ENCODE results near the gene INPP1.
"Not testable (repeated sequence)": the region's sequence is repeated elsewhere in the genome, so short reads cannot be mapped to it uniquely, and the experiment has no call there.

INPP1 gene

DNA sequence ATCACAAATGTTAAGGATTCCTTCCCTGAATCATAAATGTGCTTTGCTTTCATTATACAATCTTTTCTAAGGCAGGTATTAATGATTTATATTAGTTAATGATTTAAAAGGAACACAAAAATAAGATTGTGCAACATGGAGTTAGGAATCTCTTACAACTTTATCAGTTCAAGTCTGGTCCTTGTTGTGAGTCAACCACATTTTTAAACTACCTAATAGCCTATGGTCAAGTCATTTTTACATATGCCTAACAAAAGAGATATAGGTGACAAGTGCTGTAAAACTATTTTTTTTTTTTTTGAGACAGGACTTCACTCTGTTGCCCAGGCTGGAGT, 8.2 kb upstream of the INPP1 start:
- no peak overlapping the region for H3K4me2 ChIP-seq (ENCODE audit: low read length)
- H3K4me1 ChIP-seq (ENCODE audit: insufficient read depth, low read length, severe bottlenecking): no peaks in the 10 kb centered on the region

DNA sequence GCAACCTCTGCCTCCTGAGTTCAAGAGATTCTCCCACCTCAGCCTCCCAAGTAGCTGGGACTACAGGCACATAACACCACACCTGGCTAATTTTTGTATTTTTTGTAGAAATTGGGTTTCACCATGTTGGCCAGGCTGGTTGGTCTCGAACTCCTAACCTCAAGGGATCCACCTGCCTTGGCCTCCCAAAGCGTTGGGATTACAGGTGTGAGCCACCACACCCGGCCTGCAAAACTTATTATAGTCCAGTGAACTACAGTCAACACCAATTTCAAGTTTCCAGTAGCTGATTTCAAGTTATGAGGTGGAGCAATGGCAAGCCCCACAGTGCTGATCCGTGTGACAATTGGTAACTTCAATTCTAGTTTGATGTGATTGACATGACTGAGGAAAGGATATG, 7.8 kb upstream of the INPP1 start:
- H3K9ac ChIP-seq (ENCODE audit: low read length); H3K4me3 ChIP-seq (ENCODE audit: low read depth, low read length, poor library complexity, severe bottlenecking); H3K27me3 ChIP-seq (ENCODE audit: insufficient read depth, low read length); H2AFZ ChIP-seq (ENCODE audit: low read length); H3F3A ChIP-seq (ENCODE audit: insufficient read depth, low read length); H3K9me2 ChIP-seq (ENCODE audit: low read depth, low read length); H3K9me3 ChIP-seq (ENCODE audit: low read length); H4K20me1 ChIP-seq (ENCODE audit: insufficient read depth, low read length); H3K27ac ChIP-seq (ENCODE audit: low read depth, low read length, poor library complexity, severe bottlenecking); H3K4me2 ChIP-seq (ENCODE audit: low read length); H3K36me3 ChIP-seq (ENCODE audit: insufficient read depth, low read length); H3K4me1 ChIP-seq (ENCODE audit: insufficient read depth, low read length, severe bottlenecking); H3K79me2 ChIP-seq (ENCODE audit: insufficient read depth, low read length): not testable (repeated sequence)

More for the DNA sequence above, 8.2 kb upstream of the INPP1 start:
- TF ChIP-seq, protein P1, sequence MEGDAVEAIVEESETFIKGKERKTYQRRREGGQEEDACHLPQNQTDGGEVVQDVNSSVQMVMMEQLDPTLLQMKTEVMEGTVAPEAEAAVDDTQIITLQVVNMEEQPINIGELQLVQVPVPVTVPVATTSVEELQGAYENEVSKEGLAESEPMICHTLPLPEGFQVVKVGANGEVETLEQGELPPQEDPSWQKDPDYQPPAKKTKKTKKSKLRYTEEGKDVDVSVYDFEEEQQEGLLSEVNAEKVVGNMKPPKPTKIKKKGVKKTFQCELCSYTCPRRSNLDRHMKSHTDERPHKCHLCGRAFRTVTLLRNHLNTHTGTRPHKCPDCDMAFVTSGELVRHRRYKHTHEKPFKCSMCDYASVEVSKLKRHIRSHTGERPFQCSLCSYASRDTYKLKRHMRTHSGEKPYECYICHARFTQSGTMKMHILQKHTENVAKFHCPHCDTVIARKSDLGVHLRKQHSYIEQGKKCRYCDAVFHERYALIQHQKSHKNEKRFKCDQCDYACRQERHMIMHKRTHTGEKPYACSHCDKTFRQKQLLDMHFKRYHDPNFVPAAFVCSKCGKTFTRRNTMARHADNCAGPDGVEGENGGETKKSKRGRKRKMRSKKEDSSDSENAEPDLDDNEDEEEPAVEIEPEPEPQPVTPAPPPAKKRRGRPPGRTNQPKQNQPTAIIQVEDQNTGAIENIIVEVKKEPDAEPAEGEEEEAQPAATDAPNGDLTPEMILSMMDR (IDR thresholded peaks at IDR 0.05; ENCODE audit: low read length): no peak
- TF ChIP-seq EZH2 (IDR thresholded peaks at IDR 0.05; ENCODE audit: borderline replicate concordance, low read length): no peak
- Histone ChIP-seq H3K9me3 (ENCODE audit: low read length) (no peaks in the 10 kb centered on the region), H3K4me3 (ENCODE audit: low read depth, low read length, poor library complexity, severe bottlenecking) (no peak overlapping the region), H3F3A (ENCODE audit: insufficient read depth, low read length) (no peaks in the 10 kb centered on the region), H3K9ac (ENCODE audit: low read length) (no peak overlapping the region), H2AFZ (ENCODE audit: low read length) (no peak overlapping the region), H3K36me3 (ENCODE audit: insufficient read depth, low read length) (no peaks in the 10 kb centered on the region), H3K27me3 (ENCODE audit: insufficient read depth, low read length) (no peaks in the 10 kb centered on the region), H3K9me2 (ENCODE audit: low read depth, low read length) (no peaks in the 10 kb centered on the region), H3K27ac (ENCODE audit: low read depth, low read length, poor library complexity, severe bottlenecking) (no peak overlapping the region), H3K79me2 (ENCODE audit: insufficient read depth, low read length) (no peaks in the 10 kb centered on the region), H4K20me1 (ENCODE audit: insufficient read depth, low read length) (no peaks in the 10 kb centered on the region)

DNA sequence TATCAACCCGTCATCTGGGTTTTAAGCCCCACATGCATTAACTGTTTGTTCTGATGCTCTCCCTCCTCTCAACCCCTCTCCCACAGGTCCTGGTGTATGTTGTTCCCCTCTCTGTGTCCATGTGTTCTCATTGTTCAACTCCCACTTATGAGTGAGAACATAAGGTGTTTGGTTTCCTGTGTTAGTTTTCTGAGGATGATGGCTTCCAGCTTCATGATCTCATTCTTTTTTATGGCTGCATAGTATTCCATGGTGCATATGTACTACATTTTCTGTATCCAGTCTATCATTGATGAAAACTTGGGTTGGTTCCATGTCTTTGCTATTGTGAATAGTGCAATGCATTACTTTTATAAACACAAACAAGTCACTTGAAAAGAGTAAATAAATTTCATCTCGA, 7.0 kb upstream of the INPP1 start:
- H3K4me2 ChIP-seq (ENCODE audit: low read length): no peak overlapping the region
- H3K4me3 ChIP-seq (ENCODE audit: low read depth, low read length, poor library complexity, severe bottlenecking): no peak overlapping the region
- H3K79me2 ChIP-seq (ENCODE audit: insufficient read depth, low read length): no peaks in the 10 kb centered on the region
- no peaks in the 10 kb centered on the region for H3K9me2 ChIP-seq (ENCODE audit: low read depth, low read length)
- TF ChIP-seq, protein P1 (IDR thresholded peaks at IDR 0.05; ENCODE audit: low read length): no peak
- H3K9me3 ChIP-seq (ENCODE audit: low read length): no peaks in the 10 kb centered on the region
- H4K20me1 ChIP-seq (ENCODE audit: insufficient read depth, low read length): no peaks in the 10 kb centered on the region
- no peaks in the 10 kb centered on the region for H3F3A ChIP-seq (ENCODE audit: insufficient read depth, low read length)
- H3K36me3 ChIP-seq (ENCODE audit: insufficient read depth, low read length): no peaks in the 10 kb centered on the region
- no peaks in the 10 kb centered on the region for H3K27me3 ChIP-seq (ENCODE audit: insufficient read depth, low read length)
- H3K9ac ChIP-seq (ENCODE audit: low read length): no peak overlapping the region
- no peaks in the 10 kb centered on the region for H3K4me1 ChIP-seq (ENCODE audit: insufficient read depth, low read length, severe bottlenecking)
- H2AFZ ChIP-seq (ENCODE audit: low read length): no peak overlapping the region
- no peak overlapping the region for H3K27ac ChIP-seq (ENCODE audit: low read depth, low read length, poor library complexity, severe bottlenecking)

- H4K20me1 ChIP-seq (ENCODE audit: insufficient read depth, low read length): no peaks in the 10 kb centered on the region
- no peaks in the 10 kb centered on the region for H3K36me3 ChIP-seq (ENCODE audit: insufficient read depth, low read length)
- no peaks in the 10 kb centered on the region for H3K79me2 ChIP-seq (ENCODE audit: insufficient read depth, low read length)
- no peak overlapping the region for H3K27ac ChIP-seq (ENCODE audit: low read depth, low read length, poor library complexity, severe bottlenecking)
- H3K4me1 ChIP-seq (ENCODE audit: insufficient read depth, low read length, severe bottlenecking): peaks cover 4% of the 10 kb centered on the region
- H3K27me3 ChIP-seq (ENCODE audit: insufficient read depth, low read length): no peaks in the 10 kb centered on the region
- no peaks in the 10 kb centered on the region for H3F3A ChIP-seq (ENCODE audit: insufficient read depth, low read length)
- H3K9me3 ChIP-seq (ENCODE audit: low read length): no peaks in the 10 kb centered on the region
- TF ChIP-seq EZH2 (IDR thresholded peaks at IDR 0.05; ENCODE audit: borderline replicate concordance, low read length): no peak
- TF ChIP-seq, protein P1 (IDR thresholded peaks at IDR 0.05; ENCODE audit: low read length): no peak
- H3K4me2 ChIP-seq (ENCODE audit: low read length): no peak overlapping the region
- no peak overlapping the region for H3K4me3 ChIP-seq (ENCODE audit: low read depth, low read length, poor library complexity, severe bottlenecking)
- no peaks in the 10 kb centered on the region for H3K9me2 ChIP-seq (ENCODE audit: low read depth, low read length)
- H3K9ac ChIP-seq (ENCODE audit: low read length): no peak overlapping the region
- no peak overlapping the region for H2AFZ ChIP-seq (ENCODE audit: low read length)
Measured at GRCh38 chr2:190338453-190338852, 4.9 kb upstream of the INPP1 start.

All from OCI-LY1 (cell line).